Neural progenitor cell (in vitro differentiated cells): Measurements from ENCODE around the gene BCAT1.

ENCODE experiments used
- EZH2 ChIP-seq: fragments of 200-600 bp; sonication (generic); IDR thresholded peaks from 2 replicates; pipeline ENCODE4 v1.6.1; 2017; ENCODE audit warnings: antibody characterized with exemption, mild to moderate bottlenecking, moderate library complexity
- EZH2phosphoT487 ChIP-seq: fragments of 200-600 bp; sonication (generic); IDR thresholded peaks from 2 replicates; pipeline ENCODE4 v1.6.1; 2017; ENCODE audit warnings: antibody characterized with exemption

DNA sequence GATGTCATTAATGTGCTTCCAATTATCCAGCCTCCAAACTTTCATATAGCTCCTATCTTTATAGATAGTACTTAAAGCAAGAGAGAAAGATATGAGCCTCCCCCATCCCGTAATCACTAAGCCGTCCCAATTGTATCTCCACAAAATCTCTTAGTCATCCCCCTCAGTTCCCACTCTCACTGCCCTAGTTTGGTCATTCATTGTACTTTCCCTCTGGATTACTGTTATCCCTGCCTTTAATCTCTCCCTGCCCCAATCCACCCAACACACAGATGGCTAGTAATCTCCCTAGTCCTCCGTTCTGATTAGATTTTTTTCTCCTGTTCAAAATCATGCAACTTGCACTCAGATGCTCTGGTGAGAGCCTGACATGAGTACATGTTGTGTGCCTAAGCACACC is 5.4 kb upstream of the BCAT1 start:
- TF ChIP-seq EZH2 (no peak), EZH2phosphoT487 (no peak)
